WTC11 (cell line): ENCODE measurements around the gene EXOC6. TPM values are rescaled to one million over a fixed set of nuclear protein-coding genes. Genes with fewer than 3 reads are reported as not detected.

ENCODE experiments used
- ATAC-seq: fragments of 200-7000 bp; cut with Tn5 transposase; 2 replicates; pipeline ENCODE4 v1.10.0; 2021; ENCODE audit warnings: mild to moderate bottlenecking, moderate library complexity
- CTCF ChIA-PET: fragments of 300-600 bp; sonication (Branson Sonifier 250); formaldehyde crosslinking; loops from one replicate; lab custom pipeline; 2021; ENCODE audit warnings: antibody characterized with exemption; lab: Charles Lee
- POLR2A ChIA-PET: fragments of 350-600 bp; sonication (Branson Sonifier 250); formaldehyde crosslinking; loops from one replicate; lab custom pipeline; 2021; ENCODE audit warnings: antibody characterized with exemption; lab: Charles Lee
- DNase-seq: peaks from one replicate; pipeline ENCODE4 v3.0.0; 2021; ENCODE audit warnings: low spot score
- H3K27ac Mint-ChIP-seq: 2 replicates; pipeline ENCODE4 v1.8.0; 2021; ENCODE audit warnings: mixed read lengths
- H3K27me3 Mint-ChIP-seq: 2 replicates; pipeline ENCODE4 v1.8.0; 2021; ENCODE audit warnings: low read depth, mild to moderate bottlenecking, moderate library complexity, mixed read lengths
- H3K36me3 Mint-ChIP-seq: 2 replicates; pipeline ENCODE4 v1.8.0; 2021; ENCODE audit warnings: mixed read lengths
- H3K4me1 Mint-ChIP-seq: 2 replicates; pipeline ENCODE4 v1.8.0; 2022; ENCODE audit warnings: mixed read lengths
- H3K4me3 Mint-ChIP-seq: 2 replicates; pipeline ENCODE4 v1.8.0; 2021; ENCODE audit warnings: mild to moderate bottlenecking, moderate library complexity, mixed read lengths
- H3K9me3 Mint-ChIP-seq: 2 replicates; pipeline ENCODE4 v1.8.0; 2021; ENCODE audit warnings: mixed read lengths
- CREB1 ChIP-seq: sonication (generic); formaldehyde crosslinking; IDR thresholded peaks from 2 replicates; pipeline ENCODE4 v1.8.0; 2023; ENCODE audit warnings: mild to moderate bottlenecking, missing genetic modification reagents
- FOXJ3 ChIP-seq: sonication (generic); formaldehyde crosslinking; IDR thresholded peaks from 2 replicates; pipeline ENCODE4 v1.9.0; 2021; ENCODE audit warnings: missing genetic modification reagents, mild to moderate bottlenecking, borderline replicate concordance
- GTF2I ChIP-seq: fragments of 250-450 bp; sonication (Bioruptor Pico); conservative IDR thresholded peaks from 2 replicates; pipeline ENCODE4 v1.4.0; 2021; ENCODE audit warnings: mild to moderate bottlenecking
- SMAD4 ChIP-seq: sonication (generic); formaldehyde crosslinking; IDR thresholded peaks from 2 replicates; pipeline ENCODE4 v1.8.0; 2022; ENCODE audit warnings: mild to moderate bottlenecking, missing genetic modification reagents
- SP1 ChIP-seq: sonication (generic); formaldehyde crosslinking; conservative IDR thresholded peaks from 2 replicates; pipeline ENCODE4 v1.8.1; 2022; ENCODE audit warnings: missing genetic modification reagents
- TEAD4 ChIP-seq: sonication (generic); formaldehyde crosslinking; IDR thresholded peaks from 2 replicates; pipeline ENCODE4 v1.8.0; 2022; ENCODE audit warnings: mild to moderate bottlenecking, missing genetic modification reagents
- ZBTB21 ChIP-seq: sonication (generic); formaldehyde crosslinking; IDR thresholded peaks from 2 replicates; pipeline ENCODE4 v1.8.1; 2023; ENCODE audit warnings: mild to moderate bottlenecking, missing genetic modification reagents, borderline replicate concordance
- ZNF219 ChIP-seq: sonication (generic); formaldehyde crosslinking; IDR thresholded peaks from 2 replicates; pipeline ENCODE4 v1.8.0; 2023; ENCODE audit warnings: missing genetic modification reagents, mild to moderate bottlenecking, borderline replicate concordance
- ZNF416 ChIP-seq: fragments of 250-450 bp; sonication (Bioruptor Pico); IDR thresholded peaks from 2 replicates; pipeline ENCODE4 v1.9.0; 2021; ENCODE audit warnings: mild to moderate bottlenecking, inconsistent platforms
- ZNF671 ChIP-seq: fragments of 250-450 bp; sonication (Bioruptor Pico); IDR thresholded peaks from 2 replicates; pipeline ENCODE4 v1.8.0; 2021; ENCODE audit warnings: mild to moderate bottlenecking
- total RNA-seq: library from RNA; stranded (reverse); gene quantifications from 3 replicates; pipeline ENCODE4 v1.2.3, GENCODE V29; 2021
- TF ChIP-seq, protein P1 (sequence below): sonication (generic); formaldehyde crosslinking; IDR thresholded peaks from 2 replicates; pipeline ENCODE4 v1.8.0; 2022; ENCODE audit warnings: mild to moderate bottlenecking, missing genetic modification reagents
- TF ChIP-seq, protein P2 (sequence below): sonication (generic); formaldehyde crosslinking; IDR thresholded peaks from 2 replicates; pipeline ENCODE4 v1.8.0; 2023; ENCODE audit warnings: mild to moderate bottlenecking, missing genetic modification reagents
- TF ChIP-seq, protein P3 (sequence below): sonication (generic); formaldehyde crosslinking; IDR thresholded peaks from 2 replicates; pipeline ENCODE4 v1.8.0; 2022; ENCODE audit warnings: missing genetic modification reagents
- TF ChIP-seq, protein P4 (sequence below): sonication (generic); formaldehyde crosslinking; conservative IDR thresholded peaks from 2 replicates; pipeline ENCODE4 v1.8.1; 2023; ENCODE audit warnings: mild to moderate bottlenecking, low read depth, missing genetic modification reagents, moderate library complexity
- TF ChIP-seq, protein P5 (sequence below): sonication (generic); formaldehyde crosslinking; IDR thresholded peaks from 2 replicates; pipeline ENCODE4 v1.8.1; 2023; ENCODE audit warnings: mild to moderate bottlenecking, missing genetic modification reagents
- TF ChIP-seq, protein P6 (sequence below): sonication (generic); formaldehyde crosslinking; IDR thresholded peaks from 2 replicates; pipeline ENCODE4 v1.8.0; 2023; ENCODE audit warnings: missing genetic modification reagents, mild to moderate bottlenecking, borderline replicate concordance

EXOC6 gene
- total RNA-seq, 1 experiment from 2014 or later, result 5.0 TPM

DNA sequence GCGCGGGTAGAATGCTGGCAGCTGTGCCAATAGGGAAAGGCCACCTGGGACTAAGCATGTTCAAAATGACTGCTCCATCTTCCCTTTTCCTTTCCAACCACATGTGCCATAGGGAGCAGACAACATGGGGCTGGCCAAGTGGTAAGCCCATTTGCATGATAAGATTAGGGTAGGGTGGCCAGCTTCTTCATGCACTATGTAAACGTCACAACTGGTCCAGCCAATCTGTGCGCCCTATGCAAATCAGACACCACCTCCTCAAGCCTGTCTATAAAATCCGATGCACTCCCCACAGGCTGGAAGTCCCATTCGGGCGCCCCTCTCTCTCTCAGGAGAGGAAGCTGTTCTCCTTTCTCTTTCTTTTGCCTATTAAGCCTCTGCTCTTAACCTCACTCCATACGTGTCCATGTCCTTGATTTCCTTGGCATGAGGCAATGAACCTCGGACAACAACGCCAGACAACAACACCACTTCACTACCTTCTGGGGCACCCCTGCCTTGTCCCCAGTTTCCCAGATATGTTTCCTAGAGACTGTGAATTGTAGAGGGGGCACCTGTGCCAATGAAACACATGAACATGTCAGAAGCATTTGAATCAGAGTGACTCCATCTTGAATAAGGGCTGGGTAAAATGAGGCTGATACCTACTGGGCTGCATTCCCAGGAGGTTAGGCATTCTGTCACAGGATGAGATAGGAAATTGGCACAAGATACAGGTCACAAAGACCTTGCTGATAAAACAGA lies 19.1 kb upstream of the EXOC6 start:
- Mint-ChIP-seq H3K9me3 (peaks cover 3% of the 10 kb centered on the region), H3K4me1 (peaks cover 8% of the 10 kb centered on the region), H3K4me3 (no peak overlapping the region), H3K36me3 (no peaks in the 10 kb centered on the region), H3K27ac (no peak overlapping the region), H3K27me3 (no peaks in the 10 kb centered on the region)
- DNase-seq (no peak), ATAC-seq (peak; percentile 74)
- TF ChIP-seq, protein P1, sequence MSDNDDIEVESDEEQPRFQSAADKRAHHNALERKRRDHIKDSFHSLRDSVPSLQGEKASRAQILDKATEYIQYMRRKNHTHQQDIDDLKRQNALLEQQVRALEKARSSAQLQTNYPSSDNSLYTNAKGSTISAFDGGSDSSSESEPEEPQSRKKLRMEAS (CRISPR knock-in tag), result no peak
- TF ChIP-seq GTF2I, result no peak
- TF ChIP-seq SMAD4 (CRISPR knock-in tag), result no peak
- TF ChIP-seq SP1 (CRISPR knock-in tag), result no peak
- TF ChIP-seq TEAD4 (CRISPR knock-in tag), result no peak
- no peak for TF ChIP-seq FOXJ3 (CRISPR knock-in tag)
- no peak for TF ChIP-seq CREB1 (CRISPR knock-in tag)
- TF ChIP-seq ZNF219 (CRISPR knock-in tag), result no peak
- TF ChIP-seq, protein P2, sequence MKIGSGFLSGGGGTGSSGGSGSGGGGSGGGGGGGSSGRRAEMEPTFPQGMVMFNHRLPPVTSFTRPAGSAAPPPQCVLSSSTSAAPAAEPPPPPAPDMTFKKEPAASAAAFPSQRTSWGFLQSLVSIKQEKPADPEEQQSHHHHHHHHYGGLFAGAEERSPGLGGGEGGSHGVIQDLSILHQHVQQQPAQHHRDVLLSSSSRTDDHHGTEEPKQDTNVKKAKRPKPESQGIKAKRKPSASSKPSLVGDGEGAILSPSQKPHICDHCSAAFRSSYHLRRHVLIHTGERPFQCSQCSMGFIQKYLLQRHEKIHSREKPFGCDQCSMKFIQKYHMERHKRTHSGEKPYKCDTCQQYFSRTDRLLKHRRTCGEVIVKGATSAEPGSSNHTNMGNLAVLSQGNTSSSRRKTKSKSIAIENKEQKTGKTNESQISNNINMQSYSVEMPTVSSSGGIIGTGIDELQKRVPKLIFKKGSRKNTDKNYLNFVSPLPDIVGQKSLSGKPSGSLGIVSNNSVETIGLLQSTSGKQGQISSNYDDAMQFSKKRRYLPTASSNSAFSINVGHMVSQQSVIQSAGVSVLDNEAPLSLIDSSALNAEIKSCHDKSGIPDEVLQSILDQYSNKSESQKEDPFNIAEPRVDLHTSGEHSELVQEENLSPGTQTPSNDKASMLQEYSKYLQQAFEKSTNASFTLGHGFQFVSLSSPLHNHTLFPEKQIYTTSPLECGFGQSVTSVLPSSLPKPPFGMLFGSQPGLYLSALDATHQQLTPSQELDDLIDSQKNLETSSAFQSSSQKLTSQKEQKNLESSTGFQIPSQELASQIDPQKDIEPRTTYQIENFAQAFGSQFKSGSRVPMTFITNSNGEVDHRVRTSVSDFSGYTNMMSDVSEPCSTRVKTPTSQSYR (CRISPR knock-in tag), result no peak
- TF ChIP-seq, protein P3, sequence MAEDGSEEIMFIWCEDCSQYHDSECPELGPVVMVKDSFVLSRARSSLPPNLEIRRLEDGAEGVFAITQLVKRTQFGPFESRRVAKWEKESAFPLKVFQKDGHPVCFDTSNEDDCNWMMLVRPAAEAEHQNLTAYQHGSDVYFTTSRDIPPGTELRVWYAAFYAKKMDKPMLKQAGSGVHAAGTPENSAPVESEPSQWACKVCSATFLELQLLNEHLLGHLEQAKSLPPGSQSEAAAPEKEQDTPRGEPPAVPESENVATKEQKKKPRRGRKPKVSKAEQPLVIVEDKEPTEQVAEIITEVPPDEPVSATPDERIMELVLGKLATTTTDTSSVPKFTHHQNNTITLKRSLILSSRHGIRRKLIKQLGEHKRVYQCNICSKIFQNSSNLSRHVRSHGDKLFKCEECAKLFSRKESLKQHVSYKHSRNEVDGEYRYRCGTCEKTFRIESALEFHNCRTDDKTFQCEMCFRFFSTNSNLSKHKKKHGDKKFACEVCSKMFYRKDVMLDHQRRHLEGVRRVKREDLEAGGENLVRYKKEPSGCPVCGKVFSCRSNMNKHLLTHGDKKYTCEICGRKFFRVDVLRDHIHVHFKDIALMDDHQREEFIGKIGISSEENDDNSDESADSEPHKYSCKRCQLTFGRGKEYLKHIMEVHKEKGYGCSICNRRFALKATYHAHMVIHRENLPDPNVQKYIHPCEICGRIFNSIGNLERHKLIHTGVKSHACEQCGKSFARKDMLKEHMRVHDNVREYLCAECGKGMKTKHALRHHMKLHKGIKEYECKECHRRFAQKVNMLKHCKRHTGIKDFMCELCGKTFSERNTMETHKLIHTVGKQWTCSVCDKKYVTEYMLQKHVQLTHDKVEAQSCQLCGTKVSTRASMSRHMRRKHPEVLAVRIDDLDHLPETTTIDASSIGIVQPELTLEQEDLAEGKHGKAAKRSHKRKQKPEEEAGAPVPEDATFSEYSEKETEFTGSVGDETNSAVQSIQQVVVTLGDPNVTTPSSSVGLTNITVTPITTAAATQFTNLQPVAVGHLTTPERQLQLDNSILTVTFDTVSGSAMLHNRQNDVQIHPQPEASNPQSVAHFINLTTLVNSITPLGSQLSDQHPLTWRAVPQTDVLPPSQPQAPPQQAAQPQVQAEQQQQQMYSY (CRISPR knock-in tag), result no peak
- TF ChIP-seq, protein P4, sequence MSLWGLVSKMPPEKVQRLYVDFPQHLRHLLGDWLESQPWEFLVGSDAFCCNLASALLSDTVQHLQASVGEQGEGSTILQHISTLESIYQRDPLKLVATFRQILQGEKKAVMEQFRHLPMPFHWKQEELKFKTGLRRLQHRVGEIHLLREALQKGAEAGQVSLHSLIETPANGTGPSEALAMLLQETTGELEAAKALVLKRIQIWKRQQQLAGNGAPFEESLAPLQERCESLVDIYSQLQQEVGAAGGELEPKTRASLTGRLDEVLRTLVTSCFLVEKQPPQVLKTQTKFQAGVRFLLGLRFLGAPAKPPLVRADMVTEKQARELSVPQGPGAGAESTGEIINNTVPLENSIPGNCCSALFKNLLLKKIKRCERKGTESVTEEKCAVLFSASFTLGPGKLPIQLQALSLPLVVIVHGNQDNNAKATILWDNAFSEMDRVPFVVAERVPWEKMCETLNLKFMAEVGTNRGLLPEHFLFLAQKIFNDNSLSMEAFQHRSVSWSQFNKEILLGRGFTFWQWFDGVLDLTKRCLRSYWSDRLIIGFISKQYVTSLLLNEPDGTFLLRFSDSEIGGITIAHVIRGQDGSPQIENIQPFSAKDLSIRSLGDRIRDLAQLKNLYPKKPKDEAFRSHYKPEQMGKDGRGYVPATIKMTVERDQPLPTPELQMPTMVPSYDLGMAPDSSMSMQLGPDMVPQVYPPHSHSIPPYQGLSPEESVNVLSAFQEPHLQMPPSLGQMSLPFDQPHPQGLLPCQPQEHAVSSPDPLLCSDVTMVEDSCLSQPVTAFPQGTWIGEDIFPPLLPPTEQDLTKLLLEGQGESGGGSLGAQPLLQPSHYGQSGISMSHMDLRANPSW (CRISPR knock-in tag), result no peak
- TF ChIP-seq ZBTB21, result no peak
- TF ChIP-seq, protein P5, sequence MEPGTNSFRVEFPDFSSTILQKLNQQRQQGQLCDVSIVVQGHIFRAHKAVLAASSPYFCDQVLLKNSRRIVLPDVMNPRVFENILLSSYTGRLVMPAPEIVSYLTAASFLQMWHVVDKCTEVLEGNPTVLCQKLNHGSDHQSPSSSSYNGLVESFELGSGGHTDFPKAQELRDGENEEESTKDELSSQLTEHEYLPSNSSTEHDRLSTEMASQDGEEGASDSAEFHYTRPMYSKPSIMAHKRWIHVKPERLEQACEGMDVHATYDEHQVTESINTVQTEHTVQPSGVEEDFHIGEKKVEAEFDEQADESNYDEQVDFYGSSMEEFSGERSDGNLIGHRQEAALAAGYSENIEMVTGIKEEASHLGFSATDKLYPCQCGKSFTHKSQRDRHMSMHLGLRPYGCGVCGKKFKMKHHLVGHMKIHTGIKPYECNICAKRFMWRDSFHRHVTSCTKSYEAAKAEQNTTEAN (CRISPR knock-in tag), result no peak
- no peak for TF ChIP-seq ZNF416
- TF ChIP-seq, protein P6, sequence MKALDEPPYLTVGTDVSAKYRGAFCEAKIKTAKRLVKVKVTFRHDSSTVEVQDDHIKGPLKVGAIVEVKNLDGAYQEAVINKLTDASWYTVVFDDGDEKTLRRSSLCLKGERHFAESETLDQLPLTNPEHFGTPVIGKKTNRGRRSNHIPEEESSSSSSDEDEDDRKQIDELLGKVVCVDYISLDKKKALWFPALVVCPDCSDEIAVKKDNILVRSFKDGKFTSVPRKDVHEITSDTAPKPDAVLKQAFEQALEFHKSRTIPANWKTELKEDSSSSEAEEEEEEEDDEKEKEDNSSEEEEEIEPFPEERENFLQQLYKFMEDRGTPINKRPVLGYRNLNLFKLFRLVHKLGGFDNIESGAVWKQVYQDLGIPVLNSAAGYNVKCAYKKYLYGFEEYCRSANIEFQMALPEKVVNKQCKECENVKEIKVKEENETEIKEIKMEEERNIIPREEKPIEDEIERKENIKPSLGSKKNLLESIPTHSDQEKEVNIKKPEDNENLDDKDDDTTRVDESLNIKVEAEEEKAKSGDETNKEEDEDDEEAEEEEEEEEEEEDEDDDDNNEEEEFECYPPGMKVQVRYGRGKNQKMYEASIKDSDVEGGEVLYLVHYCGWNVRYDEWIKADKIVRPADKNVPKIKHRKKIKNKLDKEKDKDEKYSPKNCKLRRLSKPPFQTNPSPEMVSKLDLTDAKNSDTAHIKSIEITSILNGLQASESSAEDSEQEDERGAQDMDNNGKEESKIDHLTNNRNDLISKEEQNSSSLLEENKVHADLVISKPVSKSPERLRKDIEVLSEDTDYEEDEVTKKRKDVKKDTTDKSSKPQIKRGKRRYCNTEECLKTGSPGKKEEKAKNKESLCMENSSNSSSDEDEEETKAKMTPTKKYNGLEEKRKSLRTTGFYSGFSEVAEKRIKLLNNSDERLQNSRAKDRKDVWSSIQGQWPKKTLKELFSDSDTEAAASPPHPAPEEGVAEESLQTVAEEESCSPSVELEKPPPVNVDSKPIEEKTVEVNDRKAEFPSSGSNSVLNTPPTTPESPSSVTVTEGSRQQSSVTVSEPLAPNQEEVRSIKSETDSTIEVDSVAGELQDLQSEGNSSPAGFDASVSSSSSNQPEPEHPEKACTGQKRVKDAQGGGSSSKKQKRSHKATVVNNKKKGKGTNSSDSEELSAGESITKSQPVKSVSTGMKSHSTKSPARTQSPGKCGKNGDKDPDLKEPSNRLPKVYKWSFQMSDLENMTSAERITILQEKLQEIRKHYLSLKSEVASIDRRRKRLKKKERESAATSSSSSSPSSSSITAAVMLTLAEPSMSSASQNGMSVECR, result no peak
- TF ChIP-seq ZNF671, result no peak
- ChIA-PET POLR2A (no interaction called here), CTCF (interaction anchor here (0.6 kb wide), 1 partner anchor 72 kb away, joined by 3 read pairs; no protein-coding TSS in a partner anchor)
